Stimulated activated naive CD8-positive, alpha-beta T cell treated with anti-CD3 and anti-CD28 coated beads, Interleukin-15, amount 100 ng/mL, for 72 hours (primary cell): ENCODE results near the gene MICU1.

Experiments used
- ATAC-seq: fragments of 150-1000 bp; cut with Tn5 transposase; 2 replicates; pipeline ENCODE4 v1.10.0; 2021; ENCODE audit warnings: mild to moderate bottlenecking, moderate library complexity
- DNase-seq, 2 donors: peaks; one replicate each; pipeline ENCODE4 v3.0.0; 2021 to 2022
- H3K27ac Mint-ChIP-seq, 2 donors: one replicate each; pipeline ENCODE4 v1.8.0; 2022; ENCODE audit warnings: mild to moderate bottlenecking in 2 of 2, mixed read lengths in 2 of 2, moderate library complexity in 2 of 2
- H3K27me3 Mint-ChIP-seq: one replicate; pipeline ENCODE4 v1.8.0; 2022; ENCODE audit warnings: mixed read lengths
- H3K4me1 Mint-ChIP-seq: one replicate; pipeline ENCODE4 v1.8.0; 2022; ENCODE audit warnings: mild to moderate bottlenecking, mixed read lengths
- H3K4me3 Mint-ChIP-seq, 2 donors: one replicate each; pipeline ENCODE4 v1.8.0; 2022; ENCODE audit warnings: mild to moderate bottlenecking in 2 of 2, mixed read lengths in 2 of 2, moderate library complexity in 1 of 2
- H3K9me3 Mint-ChIP-seq, 2 donors: one replicate each; pipeline ENCODE4 v1.8.0; 2022; ENCODE audit warnings: mixed read lengths in 2 of 2

The MICU1 gene

DNA sequence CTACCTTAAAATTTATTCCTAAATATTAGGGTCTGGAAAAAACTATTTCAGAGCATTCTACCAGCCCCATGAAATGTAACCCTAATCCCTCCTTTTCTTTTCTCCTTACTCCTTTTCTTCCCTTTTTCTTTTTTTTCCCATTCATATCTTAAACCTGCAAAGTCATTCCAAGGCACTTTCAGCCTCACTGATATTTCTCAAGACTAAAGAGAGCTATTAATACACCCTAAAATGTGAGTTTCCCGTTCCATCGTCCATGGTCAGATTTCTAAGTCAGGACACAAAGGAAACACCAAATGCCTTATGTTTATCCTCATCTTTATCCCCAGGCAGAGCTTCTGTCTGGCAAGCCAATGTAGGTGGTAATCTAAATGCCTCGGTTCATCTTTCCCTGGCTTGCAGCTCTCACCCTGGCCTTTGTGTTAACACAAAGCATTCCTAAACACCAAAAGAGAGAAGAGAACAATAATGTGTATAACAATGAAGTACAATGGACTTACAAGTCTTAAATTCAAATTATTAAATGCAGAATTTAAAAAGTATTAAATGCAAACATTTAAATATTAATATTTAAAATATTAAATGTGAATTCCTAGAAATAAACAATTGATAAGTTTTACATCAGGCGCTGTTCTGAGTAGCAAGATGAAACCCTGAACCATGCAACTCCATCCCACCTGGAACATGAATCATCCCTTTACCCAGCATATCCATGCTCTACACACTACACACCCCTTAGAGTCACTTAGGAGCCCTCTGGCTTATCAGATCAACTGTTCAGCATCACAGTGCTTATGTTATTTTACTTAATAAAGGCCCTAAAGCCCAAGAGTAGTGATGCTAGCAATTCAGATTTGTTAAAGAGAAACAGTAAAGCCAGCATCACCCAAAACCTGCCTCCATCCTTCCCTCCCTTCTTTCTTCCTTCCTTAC, 26.8 kb downstream of the MICU1 start:
- Mint-ChIP-seq H3K27ac (peak overlapping the region in 1 of 2 donors; percentile 9), H3K4me3 (no peak overlapping the region)

DNA sequence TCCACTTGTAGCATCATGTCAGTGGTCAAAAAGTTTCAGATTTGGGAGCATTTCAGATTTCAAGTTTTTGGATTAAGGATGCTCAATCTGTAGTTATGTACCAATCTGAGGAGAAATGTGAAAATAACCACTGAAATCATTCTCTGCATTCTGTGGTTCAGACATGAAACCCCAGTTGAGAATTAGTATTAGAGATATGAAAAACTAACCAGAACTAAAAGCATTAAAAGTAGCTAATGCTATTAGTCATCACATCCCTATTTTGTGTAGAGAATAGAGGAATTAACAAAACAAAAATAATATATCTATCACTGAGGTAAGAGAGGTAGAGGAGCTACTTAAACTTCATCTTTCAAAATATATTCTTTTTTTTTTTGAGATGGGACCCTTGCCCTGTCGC, 28.0 kb downstream of the MICU1 start:
- DNase-seq: no peak
- peaks cover 7% of the 10 kb centered on the region for H3K4me1 Mint-ChIP-seq
- H3K4me3 Mint-ChIP-seq: no peak overlapping the region
- no peak overlapping the region for H3K27ac Mint-ChIP-seq
- no peaks in the 10 kb centered on the region for H3K9me3 Mint-ChIP-seq
- no peaks in the 10 kb centered on the region for H3K27me3 Mint-ChIP-seq
- ATAC-seq: no peak

More for the DNA sequence above, 26.8 kb downstream of the MICU1 start:
- Mint-ChIP-seq H3K4me1 (no peaks in the 10 kb centered on the region), H3K9me3 (no peaks in the 10 kb centered on the region), H3K27me3 (no peaks in the 10 kb centered on the region)
- no peak for ATAC-seq
- no peak for DNase-seq

- DNase-seq: no peak
- H3K9me3 Mint-ChIP-seq: no peaks in the 10 kb centered on the region
- no peak for ATAC-seq
- no peak overlapping the region for H3K4me3 Mint-ChIP-seq
- no peak overlapping the region for H3K27ac Mint-ChIP-seq
- peaks cover 22% of the 10 kb centered on the region for H3K4me1 Mint-ChIP-seq
- no peaks in the 10 kb centered on the region for H3K27me3 Mint-ChIP-seq
Measured at GRCh38 chr10:72595436-72595835, 30.4 kb downstream of the MICU1 start.

DNA sequence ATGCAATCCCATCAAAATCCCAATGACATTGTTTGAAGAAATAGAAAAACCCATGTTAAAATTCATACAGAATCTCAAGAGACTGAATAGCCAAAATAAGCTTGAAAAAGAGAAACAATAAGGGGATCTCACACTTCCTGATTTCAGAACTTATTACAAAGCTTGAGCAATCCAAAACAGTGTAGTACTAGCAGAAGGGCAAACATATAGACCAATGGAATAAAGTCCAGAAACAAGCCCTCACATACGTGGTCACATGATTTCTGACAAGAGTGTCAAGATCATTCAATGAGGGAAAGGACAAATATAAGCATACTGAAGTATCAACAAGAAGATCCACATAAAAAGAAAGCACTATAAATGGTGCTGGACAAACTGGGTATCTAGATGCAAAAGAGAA, 31.9 kb downstream of the MICU1 start:
- Mint-ChIP-seq H3K27me3 (no peaks in the 10 kb centered on the region), H3K4me3 (no peak overlapping the region), H3K9me3 (no peaks in the 10 kb centered on the region), H3K4me1 (peaks cover 22% of the 10 kb centered on the region), H3K27ac (no peak overlapping the region)
- DNase-seq (no peak), ATAC-seq (no peak)

DNA sequence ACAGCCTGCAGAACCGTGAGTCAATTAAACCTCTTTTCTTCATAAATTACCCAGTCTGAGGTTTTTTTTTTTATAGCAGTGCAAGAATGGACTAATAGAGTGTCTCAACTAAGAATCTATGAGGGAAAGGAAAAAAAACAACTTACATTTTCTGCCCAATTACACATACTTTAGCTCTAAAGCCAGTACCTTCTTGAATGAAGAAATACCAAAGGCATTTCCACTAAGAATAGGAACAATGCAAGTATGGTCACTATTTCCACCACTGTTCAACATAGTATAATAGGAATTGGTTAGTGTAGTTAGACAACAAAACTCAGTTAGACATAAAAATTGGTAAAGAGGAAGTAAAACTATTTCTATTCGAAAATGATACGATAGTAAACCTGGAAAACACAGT, 37.6 kb downstream of the MICU1 start:
- H3K4me3 Mint-ChIP-seq: no peak overlapping the region
- DNase-seq: no peak
- no peak for ATAC-seq
- H3K4me1 Mint-ChIP-seq: peaks cover 19% of the 10 kb centered on the region
- no peaks in the 10 kb centered on the region for H3K9me3 Mint-ChIP-seq
- H3K27me3 Mint-ChIP-seq: no peaks in the 10 kb centered on the region
- no peak overlapping the region for H3K27ac Mint-ChIP-seq

GRCh38 chr10:72587568-72587967, 38.3 kb downstream of the MICU1 start:
- Mint-ChIP-seq H3K4me1 (peaks cover 15% of the 10 kb centered on the region), H3K27ac (no peak overlapping the region), H3K4me3 (no peak overlapping the region), H3K9me3 (no peaks in the 10 kb centered on the region), H3K27me3 (no peaks in the 10 kb centered on the region)
- ATAC-seq (no peak), DNase-seq (no peak)

DNA sequence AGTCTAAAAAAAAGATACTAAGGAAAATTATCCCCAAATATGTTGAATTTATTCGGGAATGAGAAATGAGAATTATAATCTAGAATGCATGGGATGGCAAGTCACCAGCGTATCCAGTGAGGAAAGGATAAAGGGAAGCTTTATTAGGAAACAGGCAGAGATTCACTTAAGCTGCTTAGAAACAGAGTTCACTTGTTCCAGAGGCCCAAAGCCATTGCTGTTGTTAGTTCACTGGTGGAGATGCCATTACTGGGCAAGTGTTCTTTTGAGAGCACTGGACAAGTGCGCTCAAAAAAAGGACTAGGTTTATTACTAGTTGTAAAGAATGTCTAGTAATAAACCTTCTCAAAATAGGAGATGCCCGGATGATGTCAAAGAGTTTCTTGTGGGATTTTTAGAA, 51.2 kb downstream of the MICU1 start:
- Mint-ChIP-seq H3K4me1 (no peaks in the 10 kb centered on the region), H3K4me3 (no peak overlapping the region), H3K27me3 (no peaks in the 10 kb centered on the region), H3K9me3 (no peaks in the 10 kb centered on the region), H3K27ac (no peak overlapping the region)
- ATAC-seq: no peak
- no peak for DNase-seq

DNA sequence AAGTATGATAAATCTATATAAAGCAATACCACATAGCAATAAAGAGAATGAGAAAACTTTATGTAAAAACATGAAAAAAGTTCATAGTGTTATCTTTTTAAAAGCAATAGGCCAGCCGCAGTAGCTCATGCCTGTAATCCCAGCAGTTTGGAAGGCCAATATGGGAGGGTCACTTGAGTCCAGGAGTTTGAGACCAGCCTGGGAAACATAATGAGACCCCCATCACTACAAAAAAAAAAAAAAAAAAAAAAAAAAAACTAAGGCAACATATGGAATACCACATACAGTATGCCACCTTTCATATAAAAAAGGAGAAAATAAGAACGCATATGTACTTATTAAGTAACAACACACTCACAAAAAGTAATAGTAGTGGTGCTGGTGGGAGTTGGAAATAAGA, 52.8 kb downstream of the MICU1 start:
- H3K9me3 Mint-ChIP-seq: no peaks in the 10 kb centered on the region
- no peaks in the 10 kb centered on the region for H3K27me3 Mint-ChIP-seq
- H3K4me3 Mint-ChIP-seq: no peak overlapping the region
- H3K27ac Mint-ChIP-seq: no peak overlapping the region
- H3K4me1 Mint-ChIP-seq: peaks cover 4% of the 10 kb centered on the region
- no peak for ATAC-seq
- no peak for DNase-seq

DNA sequence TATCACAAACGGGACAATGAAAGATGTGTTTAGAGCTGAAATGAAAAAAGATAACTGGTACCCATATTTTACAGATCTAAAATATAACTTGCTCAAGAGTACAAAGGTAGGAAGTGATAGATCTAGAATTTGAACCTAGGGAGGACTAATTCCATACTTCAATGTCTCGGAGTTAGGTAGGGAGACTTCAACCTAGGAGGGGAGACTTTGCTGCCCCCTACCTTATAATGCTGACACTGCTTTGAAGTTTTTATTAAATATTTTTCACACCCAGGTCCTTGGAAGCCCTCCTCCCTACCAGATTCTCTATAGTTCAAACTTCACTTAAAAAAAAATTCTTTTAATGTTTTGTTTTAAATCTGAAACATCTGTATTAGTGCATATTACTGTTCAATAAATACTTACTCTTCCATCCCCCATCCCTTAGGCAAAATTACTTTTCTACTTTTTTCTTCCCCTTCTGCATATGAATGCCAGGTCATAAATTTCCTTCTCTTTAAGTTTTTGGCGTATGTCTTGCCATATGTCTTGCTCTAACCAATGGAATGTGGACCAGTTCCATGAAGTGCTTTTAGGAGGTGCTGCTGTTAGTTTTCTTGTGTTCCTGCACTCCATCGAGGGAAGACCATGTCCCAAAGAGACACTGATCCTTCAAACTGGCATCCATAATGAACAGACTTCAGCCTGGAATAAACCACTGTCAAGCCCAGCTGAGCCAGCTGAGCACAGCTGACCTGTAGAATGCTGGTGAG, 57.8 kb downstream of the MICU1 start:
- ATAC-seq: no peak
- Mint-ChIP-seq H3K27ac (no peak overlapping the region), H3K9me3 (no peaks in the 10 kb centered on the region)

DNA sequence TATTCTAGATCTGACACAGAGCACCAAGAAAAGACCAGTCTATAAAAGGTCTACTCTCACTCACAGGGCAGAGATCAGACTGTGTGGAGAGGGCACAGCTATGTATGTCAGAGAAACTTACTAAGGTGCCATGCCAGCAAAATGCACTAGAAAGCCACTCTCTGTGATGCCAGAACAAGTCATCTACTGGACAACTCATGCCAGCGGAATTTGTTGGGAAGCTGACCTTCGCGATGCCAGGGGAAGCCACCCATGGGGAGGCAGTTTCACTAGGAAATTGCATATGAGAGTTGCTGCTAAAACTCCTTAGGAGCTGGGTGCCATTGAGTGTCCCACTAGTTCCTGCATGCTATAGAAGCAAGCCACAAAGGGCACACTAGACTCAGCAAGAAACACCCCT, 58.5 kb downstream of the MICU1 start:
- Mint-ChIP-seq H3K4me1 (peaks cover 36% of the 10 kb centered on the region), H3K9me3 (no peaks in the 10 kb centered on the region), H3K27me3 (no peaks in the 10 kb centered on the region), H3K4me3 (no peak overlapping the region), H3K27ac (no peak overlapping the region)
- ATAC-seq (no peak), DNase-seq (no peak)

More for the DNA sequence above, 57.8 kb downstream of the MICU1 start:
- H3K4me1 Mint-ChIP-seq: peaks cover 30% of the 10 kb centered on the region
- no peak for DNase-seq
- H3K27me3 Mint-ChIP-seq: no peaks in the 10 kb centered on the region
- H3K4me3 Mint-ChIP-seq: no peak overlapping the region

DNA sequence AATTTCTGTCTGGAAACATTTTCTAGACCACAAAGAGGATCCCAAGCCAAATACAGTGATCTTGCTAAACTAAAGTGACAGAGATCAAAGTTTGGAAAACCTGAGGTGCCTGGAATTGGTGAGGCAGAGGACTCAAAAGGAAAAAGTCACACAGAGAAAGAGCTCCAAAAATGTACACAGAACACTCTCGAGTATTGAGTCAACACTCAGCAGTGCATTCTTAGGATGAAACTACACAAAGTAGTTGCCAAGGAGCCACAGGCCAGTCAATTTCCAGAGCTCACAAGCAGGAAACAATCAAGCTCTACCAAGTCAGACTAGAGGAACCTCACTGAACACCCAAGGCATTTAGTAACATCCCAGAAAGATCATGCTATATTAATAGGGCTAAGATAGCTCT, 61.3 kb downstream of the MICU1 start:
- ATAC-seq: peak; percentile 75
- H3K9me3 Mint-ChIP-seq: peaks cover 0 to 6% of the 10 kb centered on the region in 2 donors
- no peaks in the 10 kb centered on the region for H3K27me3 Mint-ChIP-seq
- peaks cover 49% of the 10 kb centered on the region for H3K4me1 Mint-ChIP-seq
- peak in 1 of 2 donors; percentile 41 for DNase-seq
- H3K4me3 Mint-ChIP-seq: no peak overlapping the region
- peak overlapping the region in 1 of 2 donors; percentile 64 for H3K27ac Mint-ChIP-seq

DNA sequence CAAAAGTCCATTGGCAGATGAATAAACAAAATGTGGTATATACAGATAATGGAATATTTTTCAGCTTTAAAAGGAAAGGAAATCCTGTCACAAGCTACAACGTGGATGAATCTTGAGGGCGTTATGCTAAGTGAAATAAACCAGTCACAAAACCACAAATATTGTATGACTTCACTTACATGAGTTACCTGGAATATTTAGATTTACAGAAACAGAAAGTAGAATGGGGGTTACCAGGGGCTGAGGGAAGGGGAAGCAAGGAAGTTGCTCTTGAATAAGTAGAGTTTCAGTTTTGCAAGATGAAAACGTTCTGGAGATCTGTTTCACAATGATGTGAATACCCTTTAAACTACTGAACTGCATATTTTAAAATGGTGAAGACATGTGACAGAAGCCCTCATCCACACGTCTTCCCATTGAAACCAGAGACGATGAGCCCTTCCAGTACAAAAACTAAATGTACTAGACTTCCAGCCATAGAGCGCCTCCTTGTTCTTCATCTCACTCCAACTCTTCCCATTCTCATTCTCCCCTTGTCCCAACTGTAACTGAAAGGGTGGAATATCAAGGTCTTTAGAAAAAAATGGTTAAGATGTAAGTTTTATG, 62.4 kb downstream of the MICU1 start:
- H3K4me1 Mint-ChIP-seq: peaks cover 49% of the 10 kb centered on the region
- ATAC-seq: peak; percentile 95
- DNase-seq: peak; percentile 5 to 48
- H3K9me3 Mint-ChIP-seq: peaks cover 0 to 6% of the 10 kb centered on the region in 2 donors
- peak overlapping the region; percentile 54 to 57 for H3K4me3 Mint-ChIP-seq
- no peaks in the 10 kb centered on the region for H3K27me3 Mint-ChIP-seq
- peak overlapping the region; percentile 15 to 81 for H3K27ac Mint-ChIP-seq

DNA sequence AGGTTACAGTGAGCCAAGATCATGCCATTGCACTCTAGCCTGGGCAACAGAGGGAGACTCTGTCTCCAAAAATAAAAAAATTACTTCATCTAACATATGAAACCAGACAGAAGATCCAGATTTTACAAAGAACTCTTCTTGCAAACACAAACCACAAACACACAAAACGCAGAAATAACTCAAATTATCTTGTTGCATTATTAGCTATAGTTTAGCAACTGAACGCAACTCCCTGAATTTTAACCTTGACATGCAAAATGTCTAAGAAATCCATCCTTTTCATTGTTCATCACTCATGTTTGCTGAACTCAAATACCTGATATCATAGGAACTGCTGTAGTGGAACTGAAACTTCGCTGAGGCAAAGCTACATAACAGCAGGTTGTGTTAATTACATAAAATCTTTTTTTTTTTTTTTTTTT, 64.1 kb downstream of the MICU1 start:
- Mint-ChIP-seq H3K9me3 (peaks cover 0 to 6% of the 10 kb centered on the region in 2 donors), H3K27ac (no peak overlapping the region), H3K4me3 (no peak overlapping the region), H3K4me1 (peaks cover 38% of the 10 kb centered on the region), H3K27me3 (no peaks in the 10 kb centered on the region)
- ATAC-seq: no peak
- DNase-seq: no peak

DNA sequence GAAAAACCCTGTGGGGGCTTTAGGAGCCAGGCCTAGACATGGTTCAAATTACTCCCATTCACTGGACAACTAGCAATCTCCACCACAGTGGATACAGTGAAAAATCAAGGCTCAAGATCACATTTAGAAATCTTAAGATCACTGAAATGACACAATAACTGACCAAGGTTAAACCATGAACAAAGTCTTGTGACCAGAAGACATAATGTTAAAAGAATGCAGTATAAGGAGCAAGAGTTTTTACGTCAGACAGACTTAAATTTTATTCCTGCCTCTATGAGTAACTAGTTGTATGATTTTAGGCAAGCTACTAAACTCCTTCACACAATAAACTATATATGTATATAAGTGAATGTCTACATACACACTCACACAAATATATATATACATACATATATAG, 68.5 kb downstream of the MICU1 start:
- peaks cover 13% of the 10 kb centered on the region for H3K4me1 Mint-ChIP-seq
- ATAC-seq (no peak), DNase-seq (no peak)
- H3K4me3 Mint-ChIP-seq: no peak overlapping the region
- H3K27me3 Mint-ChIP-seq: no peaks in the 10 kb centered on the region
- no peak overlapping the region for H3K27ac Mint-ChIP-seq
- H3K9me3 Mint-ChIP-seq: peaks cover 0 to 6% of the 10 kb centered on the region in 2 donors

GRCh38 chr10:72552857-72553256, 73.0 kb downstream of the MICU1 start:
- DNase-seq: no peak
- Mint-ChIP-seq H3K27ac (no peak overlapping the region), H3K4me1 (no peaks in the 10 kb centered on the region), H3K27me3 (no peaks in the 10 kb centered on the region), H3K9me3 (no peaks in the 10 kb centered on the region), H3K4me3 (no peak overlapping the region)
- ATAC-seq: no peak

DNA sequence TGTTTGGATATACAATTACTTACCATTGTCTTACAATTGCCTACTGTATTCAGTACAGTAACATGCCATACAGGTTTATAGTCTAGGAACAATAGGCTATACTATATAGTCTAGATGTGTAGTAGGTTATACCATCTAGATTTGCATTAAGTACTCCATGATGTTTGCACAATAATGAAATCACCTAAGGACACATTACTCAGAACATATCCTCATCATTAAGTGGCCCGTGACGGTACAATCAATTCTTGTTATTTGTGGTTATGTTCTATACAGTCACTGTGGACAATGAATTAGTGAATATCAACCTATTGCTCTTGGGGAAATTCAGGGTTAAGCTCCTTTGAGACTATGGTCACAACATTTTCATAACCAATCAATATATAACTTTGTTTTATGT, 75.6 kb downstream of the MICU1 start:
- H3K9me3 Mint-ChIP-seq: no peaks in the 10 kb centered on the region
- H3K27me3 Mint-ChIP-seq: no peaks in the 10 kb centered on the region
- no peak for DNase-seq
- H3K4me1 Mint-ChIP-seq: no peaks in the 10 kb centered on the region
- H3K27ac Mint-ChIP-seq: no peak overlapping the region
- ATAC-seq: no peak
- no peak overlapping the region for H3K4me3 Mint-ChIP-seq
